K562 (cell line): ENCODE results near the gene SHBG. TPM values are rescaled to one million over a fixed set of nuclear protein-coding genes. Genes with fewer than 3 reads are reported as not detected.

ENCODE experiments used
- ATAC-seq: fragments of 200-7000 bp; cut with Tn5 transposase; 3 replicates; pipeline ENCODE4 v1.9.1; 2020; ENCODE audit warnings: moderate library complexity
- BruUV-seq: library from RNA; stranded (reverse); fragments of 400-500 nt; replicated peaks from 2 replicates; lab custom pipeline; 2021; lab: Mats Ljungman, UMichigan
- CTCF ChIA-PET: fragments of 300-600 bp; formaldehyde crosslinking; extraction: SDS; loops from one replicate; lab custom pipeline; 2021; ENCODE audit warnings: low intra/inter-chr PET ratio; lab: Yijun Ruan, JAX
- POLR2A ChIA-PET: fragments of 300-600, 350-650 bp; sonication (Branson Sonifier 250); formaldehyde crosslinking; extraction: SDS; loops from one replicate; lab custom pipeline; 2021; ENCODE audit warnings: antibody characterized with exemption, inconsistent platforms; lab: Yijun Ruan, JAX
- DNase-seq, 4 experiments: peaks; one replicate each; pipeline versions ENCODE4 v3.0.0 to v3.0.0-alpha.2; 2011 to 2018; ENCODE audit warnings: low spot score in 3 of 4, mixed read lengths in 3 of 4; ENCODE audit errors: extremely low read depth in 1 of 4
- FAIRE-seq: peaks from 2 replicates; lab custom pipeline; 2011; peaks lifted over from hg19 to GRCh38; lab: Jason Lieb, UNC
- H2AFZ ChIP-seq: 2 replicates; pipeline ENCODE4 v1.6.0; 2011; ENCODE audit warnings: low read depth, low read length, control low read depth, inconsistent platforms
- H3K27ac ChIP-seq: fragments of 200-600 bp; 3 replicates; pipeline ENCODE4 v1.8.0; 2011; ENCODE audit warnings: low read depth, mild to moderate bottlenecking, control low read depth, inconsistent platforms, low read length, moderate library complexity, mixed read lengths; ENCODE audit errors: extremely low read depth
- H3K27me3 ChIP-seq, 2 experiments: fragments of 300-600 bp in 1 of 2; 2 replicates in 1 of 2; 3 replicates in 1 of 2; pipeline versions ENCODE4 v1.6.0 to v1.8.0; 2011; ENCODE audit warnings: inconsistent platforms in 2 of 2, low read length in 2 of 2, mild to moderate bottlenecking in 1 of 2, mixed read lengths in 1 of 2, moderate library complexity in 1 of 2; ENCODE audit not compliant: control insufficient read depth in 2 of 2, insufficient read depth in 2 of 2
- H3K36me3 ChIP-seq: fragments of 300-600 bp; 3 replicates; pipeline ENCODE4 v1.8.0; 2011; ENCODE audit warnings: mild to moderate bottlenecking, low read length, inconsistent platforms; ENCODE audit not compliant: control insufficient read depth, insufficient read depth
- H3K4me1 ChIP-seq, 2 experiments: fragments of 200-600 bp in 1 of 2; replicated peaks in 1 of 2; 2 replicates in 1 of 2; 3 replicates in 1 of 2; pipeline versions ENCODE4 v1.5.1 to v1.8.0; 2011; ENCODE audit warnings: inconsistent platforms in 2 of 2, low read length in 2 of 2, mild to moderate bottlenecking in 1 of 2, mixed read lengths in 1 of 2, moderate library complexity in 1 of 2; ENCODE audit not compliant: control insufficient read depth in 2 of 2, insufficient read depth in 2 of 2
- H3K4me2 ChIP-seq: 2 replicates; pipeline ENCODE4 v1.6.1; 2011; ENCODE audit warnings: low read length, control low read depth, inconsistent platforms, mixed read lengths; ENCODE audit not compliant: insufficient read depth
- H3K4me3 ChIP-seq: fragments of 200-600 bp; sonication (generic), shearing (Covaris generic); 2 replicates; pipeline ENCODE4 v1.5.1; 2016; ENCODE audit warnings: control low read depth, inconsistent platforms
- H3K79me2 ChIP-seq: fragments of 200-600 bp; 3 replicates; pipeline ENCODE4 v1.8.0; 2011; ENCODE audit warnings: low read length, inconsistent platforms; ENCODE audit not compliant: control insufficient read depth, insufficient read depth
- H3K9ac ChIP-seq, 2 experiments: 2 replicates each; pipeline versions ENCODE4 v1.6.0 to v1.6.1; 2011; ENCODE audit warnings: low read depth in 2 of 2, low read length in 2 of 2, control low read depth in 1 of 2, inconsistent platforms in 1 of 2, mild to moderate bottlenecking in 1 of 2, mixed read lengths in 1 of 2; ENCODE audit not compliant: insufficient read depth in 1 of 2
- H3K9me1 ChIP-seq: one replicate; pipeline ENCODE4 v1.6.0; 2011; ENCODE audit warnings: inconsistent platforms, mild to moderate bottlenecking, low read length, moderate library complexity; ENCODE audit not compliant: control insufficient read depth, insufficient read depth
- H3K9me3 ChIP-seq: replicated peaks from 2 replicates; pipeline ENCODE4 v1.5.1; 2011; ENCODE audit warnings: low read depth, low read length, inconsistent platforms; ENCODE audit not compliant: control insufficient read depth, insufficient read depth
- H4K20me1 ChIP-seq: replicated peaks from 2 replicates; pipeline ENCODE4 v1.6.1; 2011; ENCODE audit warnings: low read length, inconsistent platforms, mixed read lengths; ENCODE audit not compliant: control insufficient read depth, insufficient read depth
- CBFA2T2 ChIP-seq: fragments of 450-650 bp; conservative IDR thresholded peaks from 2 replicates; pipeline ENCODE4 v1.6.1; 2017; ENCODE audit warnings: mild to moderate bottlenecking
- FOXA1 ChIP-seq: fragments of 450-650 bp; IDR thresholded peaks from 2 replicates; pipeline ENCODE4 v1.6.1; 2016; ENCODE audit warnings: mild to moderate bottlenecking, borderline replicate concordance
- FOXJ2 ChIP-seq: fragments of 200-800 bp; sonication (Bioruptor generic); IDR thresholded peaks from 2 replicates; pipeline ENCODE4 v1.6.1; 2016; ENCODE audit warnings: missing genetic modification characterization, missing compliant biosample characterization
- HNRNPL ChIP-seq: fragments of 200-400 bp; formaldehyde crosslinking; IDR thresholded peaks from 2 replicates; pipeline ENCODE4 v1.6.1; 2017; ENCODE audit warnings: low read depth, mild to moderate bottlenecking, low read length
- IRF2 ChIP-seq: sonication (generic); formaldehyde crosslinking; IDR thresholded peaks from 2 replicates; pipeline ENCODE4 v1.8.1; 2022; ENCODE audit warnings: mild to moderate bottlenecking, missing genetic modification reagents
- NCOA2 ChIP-seq, 2 experiments: fragments of 450-650 bp; IDR thresholded peaks; 2 replicates each; pipeline ENCODE4 v1.6.1; 2018; ENCODE audit warnings: mild to moderate bottlenecking in 2 of 2, moderate library complexity in 1 of 2; ENCODE audit not compliant: partially characterized antibody in 2 of 2
- NCOA6 ChIP-seq: fragments of 450-650 bp; IDR thresholded peaks from 2 replicates; pipeline ENCODE4 v1.6.1; 2017; ENCODE audit warnings: mild to moderate bottlenecking
- NCOR1 ChIP-seq: fragments of 450-650 bp; IDR thresholded peaks from 2 replicates; pipeline ENCODE4 v1.6.1; 2016; ENCODE audit warnings: mild to moderate bottlenecking, moderate library complexity
- NONO ChIP-seq, 2 experiments: fragments of 200-400 bp in 1 of 2; fragments of 450-650 bp in 1 of 2; formaldehyde crosslinking in 1 of 2; IDR thresholded peaks; 2 replicates each; pipeline ENCODE4 v1.6.1; 2017; ENCODE audit warnings: low read depth in 2 of 2, mild to moderate bottlenecking in 2 of 2, moderate library complexity in 2 of 2, low read length in 1 of 2
- PRMT5 ChIP-seq: sonication (generic); formaldehyde crosslinking; IDR thresholded peaks from 2 replicates; pipeline ENCODE4 v1.5.0; 2020; ENCODE audit warnings: missing genetic modification reagents
- RB1 ChIP-seq: fragments of 450-650 bp; IDR thresholded peaks from 2 replicates; pipeline ENCODE4 v1.6.1; 2017; ENCODE audit warnings: low read depth, mild to moderate bottlenecking
- RHOXF2B ChIP-seq: fragments of 250-450 bp; sonication (Bioruptor Pico); conservative IDR thresholded peaks from 2 replicates; pipeline ENCODE4 v1.5.1; 2021
- SIN3A ChIP-seq, 2 experiments: fragments of 150-350 bp in 1 of 2; IDR thresholded peaks; 2 replicates each; pipeline ENCODE4 v1.6.1; 2011 to 2016; ENCODE audit warnings: borderline replicate concordance in 2 of 2, low read depth in 2 of 2, low read length in 2 of 2, mild to moderate bottlenecking in 2 of 2, moderate library complexity in 2 of 2; ENCODE audit not compliant: control insufficient read depth in 1 of 2
- ZNF175 ChIP-seq: fragments of 200-800 bp; sonication (Bioruptor generic); IDR thresholded peaks from 2 replicates; pipeline ENCODE4 v1.6.1; 2016; ENCODE audit warnings: low read depth, mild to moderate bottlenecking, missing genetic modification characterization, missing compliant biosample characterization
- ZNF384 ChIP-seq: IDR thresholded peaks from 2 replicates; pipeline ENCODE4 v1.6.1; 2012; ENCODE audit warnings: low read depth, low read length, improper control_type of control experiment
- WGBS: fragments of 100-300 bp; shearing (Covaris generic); methylation state at CpG from one replicate; pipeline ENCODE4 v1.1.6; 2016; ENCODE audit warnings: low coverage, mixed read lengths; ENCODE audit not compliant: insufficient coverage; ENCODE audit errors: missing lambda C conversion rate; 5-methylcytosine and 5-hydroxymethylcytosine counted together
- in situ Hi-C: fragments of 300-500 bp; cut with MboI; formaldehyde crosslinking; loops from 4 replicates; pipeline ENCODE4 v1.15.0; 2018; ENCODE audit warnings: inconsistent platforms, mixed read lengths
- intact Hi-C: fragments of 100-400 bp; cut with micrococcal nuclease; formaldehyde crosslinking; loops from 2 replicates; pipeline ENCODE4 v1.14.2; 2022
- polyA plus RNA-seq, 8 experiments: library from polyadenylated mRNA; depleted of rRNA in 4 of 8; stranded (reverse) in 5 of 8; unstranded in 3 of 8; fragments of >200 nt; fragmentation: Nextera tagmentation in 2 of 8; fragmentation: Illumina TruSeq in 1 of 8; extraction: Ambion mirVana in 2 of 8; extraction: Trizol in 1 of 8; gene quantifications; 2 replicates each; pipeline versions ENCODE4 v1.2.1 to v1.2.3, GENCODE V29; 2011 to 2014; ENCODE audit warnings: inconsistent platforms in 1 of 8, missing spikeins in 1 of 8
- total RNA-seq, 7 experiments: library from RNA; depleted of rRNA in 6 of 7; stranded (reverse); fragments of >200 nt in 6 of 7; fragmentation: Illumina TruSeq in 2 of 7; extraction: Trizol in 2 of 7; gene quantifications; 2 replicates each; pipeline versions ENCODE4 v1.2.1 to v1.2.3, GENCODE V29; 2011 to 2021; ENCODE audit warnings: low replicate concordance in 1 of 7
- TF ChIP-seq, protein P1 (sequence below): fragments of 450-650 bp; formaldehyde crosslinking; IDR thresholded peaks from 2 replicates; pipeline ENCODE4 v1.4.0; 2022; ENCODE audit warnings: missing genetic modification characterization
- TF ChIP-seq, protein P2 (sequence below), 3 experiments: fragments of 200-800 bp in 1 of 3; fragments of 250-450 bp in 1 of 3; fragments of 450-650 bp in 1 of 3; sonication (Bioruptor Pico) in 1 of 3; sonication (Bioruptor generic) in 1 of 3; formaldehyde crosslinking in 1 of 3; IDR thresholded peaks; 2 replicates each; pipeline versions ENCODE4 v1.6.1 to v1.8.0; 2016 to 2022; ENCODE audit warnings: mild to moderate bottlenecking in 2 of 3, missing genetic modification characterization in 2 of 3, missing compliant biosample characterization in 1 of 3, moderate library complexity in 1 of 3

The SHBG gene
- total and polyA plus RNA-seq, 9 of the 15 experiments (the other 6 are each of a cell fraction or from before 2014, with no cell fraction given), result not detected

DNA sequence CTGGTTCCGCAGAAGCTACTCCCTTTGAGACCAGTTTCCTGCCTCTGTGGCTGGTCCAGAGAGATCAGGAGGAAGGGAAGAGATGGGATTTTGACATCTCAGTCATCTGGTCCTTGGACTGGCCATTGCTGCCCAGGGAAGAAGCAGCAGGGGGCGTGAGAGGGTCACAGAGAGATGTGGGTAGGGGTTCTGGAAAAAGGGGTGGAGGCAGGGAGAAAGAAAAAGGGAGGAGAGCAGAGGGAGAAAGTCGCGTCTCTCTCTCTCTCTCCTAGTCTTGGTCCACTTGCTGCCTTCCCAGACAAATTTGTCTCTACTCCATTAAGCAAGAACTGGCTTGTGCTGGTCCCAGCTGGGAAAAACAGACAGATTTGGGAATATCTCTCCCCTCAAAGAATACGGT is 4.4 kb downstream of the SHBG start:
- H3K36me3 ChIP-seq, result no peaks in the 10 kb centered on the region
- peak overlapping the region; percentile 41; the same call in 1 of the 2 replicates for H3K4me2 ChIP-seq
- no peak overlapping the region for H3K27ac ChIP-seq
- peak overlapping the region; percentile 59 for H2AFZ ChIP-seq
- no peaks in the 10 kb centered on the region for H4K20me1 ChIP-seq
- DNase-seq, result peak; percentile 70 to 79 (median 74)
- FAIRE-seq, result peak; percentile 71
- peaks cover 0 to 8% of the 10 kb centered on the region in 2 experiments; a peak in 3 of 5 replicates for H3K4me1 ChIP-seq
- no peak overlapping the region for H3K4me3 ChIP-seq
- POLR2A ChIA-PET, result interaction anchor here (1.2 to 3.4 kb wide), 2 partner anchors 16 to 52 kb away, joined by 4 to 21 read pairs; partner anchors contain the start of genes ATP1B2 and TP53
- WGBS, result 11% methylated on average over 3 of the region's 5 CpGs
- H3K9ac ChIP-seq, result peak overlapping the region in 1 of 2 experiments; percentile 28; a peak in 1 of 4 replicates
- no peaks in the 10 kb centered on the region for H3K79me2 ChIP-seq
- in situ Hi-C loops, result loop anchor here (5.0 kb wide), 1 partner anchor 53 kb away; the partner anchor contains the start of genes TP53 and WRAP53
- BruUV-seq, result no TSS peak
- H3K27me3 ChIP-seq, result no peaks in the 10 kb centered on the region
- H3K9me3 ChIP-seq, result no peaks in the 10 kb centered on the region
- ATAC-seq, result peak; percentile 88
- H3K9me1 ChIP-seq, result no peaks in the 10 kb centered on the region
- intact Hi-C loops, result loop anchor here (1.0 kb wide), 2 partner anchors 54 to 83 kb away; partner anchors contain the start of genes DNAH2 and WRAP53
- CTCF ChIA-PET, result interaction anchor here (1.1 to 2.9 kb wide), 3 partner anchors 39 to 84 kb away, joined by 4 to 18 read pairs (median 5); partner anchors contain the start of genes DNAH2, TP53 and WRAP53
- TF ChIP-seq IRF2, result no peak
- no peak for TF ChIP-seq NONO (IDR thresholded peaks at IDR 0.05; ENCODE audit: low read depth in 2 of 2, low read length in 1 of 2)
- peak; percentile 27; the same call in 1 of the 2 replicates for TF ChIP-seq ZNF384
- TF ChIP-seq NCOR1, result 0 out of 2 replicates have a peak, but pooled peaks have one; percentile 16
- TF ChIP-seq RHOXF2B, result no peak
- TF ChIP-seq, protein P1, sequence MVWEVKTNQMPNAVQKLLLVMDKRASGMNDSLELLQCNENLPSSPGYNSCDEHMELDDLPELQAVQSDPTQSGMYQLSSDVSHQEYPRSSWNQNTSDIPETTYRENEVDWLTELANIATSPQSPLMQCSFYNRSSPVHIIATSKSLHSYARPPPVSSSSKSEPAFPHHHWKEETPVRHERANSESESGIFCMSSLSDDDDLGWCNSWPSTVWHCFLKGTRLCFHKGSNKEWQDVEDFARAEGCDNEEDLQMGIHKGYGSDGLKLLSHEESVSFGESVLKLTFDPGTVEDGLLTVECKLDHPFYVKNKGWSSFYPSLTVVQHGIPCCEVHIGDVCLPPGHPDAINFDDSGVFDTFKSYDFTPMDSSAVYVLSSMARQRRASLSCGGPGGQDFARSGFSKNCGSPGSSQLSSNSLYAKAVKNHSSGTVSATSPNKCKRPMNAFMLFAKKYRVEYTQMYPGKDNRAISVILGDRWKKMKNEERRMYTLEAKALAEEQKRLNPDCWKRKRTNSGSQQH (CRISPR knock-in tag), result no peak
- no peak for TF ChIP-seq FOXJ2 (tag)
- no peak for TF ChIP-seq PRMT5 (CRISPR knock-in tag)
- no peak for TF ChIP-seq CBFA2T2
- TF ChIP-seq, protein P2, sequence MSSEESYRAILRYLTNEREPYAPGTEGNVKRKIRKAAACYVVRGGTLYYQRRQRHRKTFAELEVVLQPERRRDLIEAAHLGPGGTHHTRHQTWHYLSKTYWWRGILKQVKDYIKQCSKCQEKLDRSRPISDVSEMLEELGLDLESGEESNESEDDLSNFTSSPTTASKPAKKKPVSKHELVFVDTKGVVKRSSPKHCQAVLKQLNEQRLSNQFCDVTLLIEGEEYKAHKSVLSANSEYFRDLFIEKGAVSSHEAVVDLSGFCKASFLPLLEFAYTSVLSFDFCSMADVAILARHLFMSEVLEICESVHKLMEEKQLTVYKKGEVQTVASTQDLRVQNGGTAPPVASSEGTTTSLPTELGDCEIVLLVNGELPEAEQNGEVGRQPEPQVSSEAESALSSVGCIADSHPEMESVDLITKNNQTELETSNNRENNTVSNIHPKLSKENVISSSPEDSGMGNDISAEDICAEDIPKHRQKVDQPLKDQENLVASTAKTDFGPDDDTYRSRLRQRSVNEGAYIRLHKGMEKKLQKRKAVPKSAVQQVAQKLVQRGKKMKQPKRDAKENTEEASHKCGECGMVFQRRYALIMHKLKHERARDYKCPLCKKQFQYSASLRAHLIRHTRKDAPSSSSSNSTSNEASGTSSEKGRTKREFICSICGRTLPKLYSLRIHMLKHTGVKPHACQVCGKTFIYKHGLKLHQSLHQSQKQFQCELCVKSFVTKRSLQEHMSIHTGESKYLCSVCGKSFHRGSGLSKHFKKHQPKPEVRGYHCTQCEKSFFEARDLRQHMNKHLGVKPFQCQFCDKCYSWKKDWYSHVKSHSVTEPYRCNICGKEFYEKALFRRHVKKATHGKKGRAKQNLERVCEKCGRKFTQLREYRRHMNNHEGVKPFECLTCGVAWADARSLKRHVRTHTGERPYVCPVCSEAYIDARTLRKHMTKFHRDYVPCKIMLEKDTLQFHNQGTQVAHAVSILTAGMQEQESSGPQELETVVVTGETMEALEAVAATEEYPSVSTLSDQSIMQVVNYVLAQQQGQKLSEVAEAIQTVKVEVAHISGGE (CRISPR knock-in tag; IDR thresholded peaks at IDR 0.05), result no peak
- no peak for TF ChIP-seq SIN3A (IDR thresholded peaks at IDR 0.05; ENCODE audit: borderline replicate concordance in 2 of 2, control insufficient read depth in 1 of 2, low read depth in 2 of 2, low read length in 2 of 2)
- peak; percentile 43; the same call in 1 of the 2 replicates for TF ChIP-seq RB1
- no peak for TF ChIP-seq NCOA2 (IDR thresholded peaks at IDR 0.05; ENCODE audit: partially characterized antibody in 2 of 2)
- TF ChIP-seq HNRNPL, result no peak
- no peak for TF ChIP-seq NCOA6
- TF ChIP-seq FOXA1, result no peak
- TF ChIP-seq ZNF175 (CRISPR knock-in tag), result no peak
